Activated CD4-positive, alpha-beta T cell treated with anti-CD3 and anti-CD28 coated beads, Interleukin-2, amount 50 U/mL, for 16 hours (primary cell): ENCODE measurements around the gene VNN1.
"Not testable (repeated sequence)": the region's sequence is repeated elsewhere in the genome, so short reads cannot be mapped to it uniquely, and the experiment has no call there.

Experiments
- DNase-seq: peaks from one replicate; pipeline ENCODE4 v3.0.0-alpha.2; 2020

Gene VNN1

DNA sequence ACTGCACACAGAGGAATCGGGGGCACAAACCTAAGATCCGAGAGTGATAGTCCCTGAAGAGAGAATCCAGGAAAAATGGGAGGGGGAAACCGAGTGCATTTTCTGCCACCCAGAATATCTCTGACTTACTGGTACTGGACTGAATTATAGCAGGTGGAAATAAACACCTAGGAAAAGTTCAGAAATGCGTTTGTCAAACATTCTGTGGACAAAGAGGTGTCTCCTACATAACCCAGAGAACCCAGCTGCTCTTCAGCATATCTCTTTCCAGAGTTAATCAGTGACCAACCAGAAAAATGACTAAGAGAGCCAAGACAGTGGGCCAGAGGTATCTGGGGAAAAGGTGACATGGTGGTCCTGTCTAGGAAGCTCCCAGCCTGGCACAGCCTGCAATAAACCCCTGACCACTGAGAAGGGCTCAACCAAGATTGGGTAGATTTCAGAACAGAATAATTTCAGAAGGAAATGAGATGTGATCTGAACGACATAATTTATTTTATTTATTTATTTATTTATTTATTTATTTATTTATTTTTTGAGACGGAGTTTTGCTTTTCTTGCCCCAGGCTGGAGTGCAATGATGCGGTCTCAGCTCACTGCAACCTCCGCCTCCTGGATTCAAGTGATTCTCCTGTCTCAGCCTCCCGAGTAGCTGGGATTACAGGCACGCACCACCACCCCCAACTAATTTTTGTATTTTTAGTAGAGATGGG lies 6.0 kb upstream of the VNN1 start:
- no peak for DNase-seq

DNA sequence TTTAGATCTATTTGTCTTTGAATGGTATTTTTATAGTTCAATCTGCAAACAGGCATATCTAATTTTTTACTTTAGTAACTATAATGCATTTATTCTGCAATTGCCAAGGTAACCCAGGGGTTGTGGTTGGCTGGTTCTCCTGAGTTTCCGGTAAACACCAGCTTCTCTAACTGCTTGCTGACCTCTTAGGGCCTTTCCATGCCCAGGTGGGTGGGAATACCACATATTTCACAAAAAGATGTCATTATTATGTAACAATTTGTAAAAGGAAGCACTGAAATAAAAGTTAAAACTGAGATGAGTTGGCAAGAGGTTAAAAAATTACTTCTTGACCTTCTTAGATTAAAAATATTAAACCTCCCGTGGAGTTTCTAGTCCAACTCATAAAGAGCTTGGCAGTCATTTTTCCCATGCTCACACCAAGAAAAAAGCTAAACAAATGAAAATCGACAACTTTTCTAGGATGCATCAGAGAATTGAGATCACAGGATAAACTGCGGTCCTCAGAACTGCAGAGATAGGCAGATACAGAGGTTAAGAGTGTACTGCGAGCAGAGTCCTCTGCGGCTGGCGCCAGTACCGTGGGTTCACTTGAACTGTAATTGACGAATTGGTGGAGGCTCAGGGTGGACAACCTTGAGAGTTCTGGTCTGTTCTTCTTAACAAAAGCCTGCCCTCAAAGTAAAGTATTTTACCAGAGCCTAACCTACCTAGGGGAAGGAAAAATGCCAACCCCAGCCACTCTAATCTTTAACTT lies 2.2 kb upstream of the VNN1 start:
- DNase-seq = no peak

DNA sequence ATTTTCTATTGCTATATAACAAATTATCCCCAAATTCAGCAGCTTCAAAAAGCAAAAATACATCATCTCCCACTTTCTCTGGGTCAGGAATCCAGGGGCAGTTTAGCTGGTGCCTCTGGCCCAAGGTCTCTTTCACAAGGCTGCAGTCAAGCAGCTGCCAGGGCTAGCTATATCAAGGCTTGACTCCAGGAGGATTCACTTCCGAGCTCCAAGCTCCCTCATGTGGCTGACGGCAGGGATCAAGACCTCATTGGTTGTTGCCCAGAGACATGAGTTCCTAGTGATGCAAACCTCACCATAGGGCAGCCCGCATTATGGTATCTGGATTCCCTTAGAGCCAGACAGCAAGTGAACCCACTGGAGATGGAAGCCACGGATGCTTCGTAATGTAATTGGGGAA lies 1.3 kb upstream of the VNN1 start:
- DNase-seq = no peak

DNA sequence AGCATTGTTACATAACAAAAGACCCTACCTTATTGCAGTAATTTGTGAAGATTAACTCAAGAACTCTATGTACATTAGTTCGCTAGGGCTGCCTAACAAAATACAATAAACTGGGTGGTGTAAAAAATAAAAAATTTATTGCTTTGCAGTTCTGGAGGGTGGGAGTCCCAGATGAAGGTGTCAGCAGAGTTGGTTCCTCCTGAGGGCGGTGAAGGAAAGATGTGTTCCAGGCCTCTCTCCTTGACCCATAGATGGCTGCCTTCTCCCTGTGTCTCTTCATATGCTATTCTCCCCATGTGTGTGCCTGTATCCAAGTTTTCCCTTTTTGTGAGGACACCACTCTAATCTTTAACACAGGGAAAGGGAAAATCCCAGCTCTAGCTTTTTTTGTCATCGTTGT lies 305 bp upstream of the VNN1 start:
- no peak for DNase-seq

DNA sequence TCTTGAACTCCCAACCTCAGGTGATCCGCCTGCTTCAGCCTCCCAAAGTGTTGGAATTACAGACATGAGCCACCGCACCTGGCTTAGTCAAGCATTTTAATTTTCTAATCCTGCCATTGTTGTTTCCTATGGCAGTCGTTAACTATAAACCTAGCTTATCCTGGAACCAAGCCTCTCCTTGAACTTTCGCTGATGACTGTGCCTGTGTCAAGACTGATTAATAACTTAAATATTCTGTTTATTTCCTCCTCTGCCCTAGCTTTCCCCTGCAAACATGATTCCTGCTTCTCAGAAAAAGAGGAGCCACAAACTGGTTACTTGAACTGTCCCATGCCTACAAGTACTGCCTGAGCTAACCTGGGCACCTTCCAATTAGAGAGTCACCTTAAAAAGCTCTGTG lies 1.5 kb downstream of the VNN1 start:
- DNase-seq = no peak

DNA sequence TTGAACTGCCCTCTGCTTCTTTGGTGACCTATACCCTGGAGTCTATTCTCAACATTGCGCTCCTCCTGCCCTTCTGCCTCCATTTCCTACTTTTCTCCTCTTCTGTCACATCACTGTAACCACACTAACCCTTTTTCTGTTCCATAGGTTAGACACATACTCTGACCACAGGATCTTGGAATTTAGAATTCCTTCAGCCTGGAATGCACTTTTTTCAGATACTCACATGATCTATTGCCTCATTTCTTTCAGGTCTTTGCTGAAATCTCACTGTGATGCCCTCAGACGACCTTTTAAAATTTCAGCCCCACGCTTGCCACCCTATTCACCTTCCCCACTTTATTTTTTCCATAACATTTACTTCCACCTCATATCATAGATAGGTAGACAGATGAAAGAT lies 5.1 kb downstream of the VNN1 start:
- DNase-seq = no peak

DNA sequence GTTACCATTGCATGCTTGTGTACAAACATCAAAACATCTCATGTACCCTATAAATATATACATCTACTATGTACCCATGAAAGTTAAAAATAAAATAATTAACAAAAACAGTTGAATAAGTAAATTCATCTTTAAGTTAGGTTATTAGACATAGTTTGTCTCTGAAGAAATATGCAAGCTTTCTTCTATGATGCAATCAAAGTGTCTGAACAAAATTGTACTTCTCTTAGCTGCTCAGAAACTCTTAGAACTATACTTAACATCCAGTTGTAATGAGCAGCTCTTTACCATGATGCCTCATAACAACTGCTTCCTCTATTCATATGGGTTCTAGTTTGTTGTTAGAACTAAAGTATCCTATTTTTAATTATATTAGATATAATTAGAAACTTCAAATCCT lies 5.9 kb downstream of the VNN1 start:
- DNase-seq = no peak

DNA sequence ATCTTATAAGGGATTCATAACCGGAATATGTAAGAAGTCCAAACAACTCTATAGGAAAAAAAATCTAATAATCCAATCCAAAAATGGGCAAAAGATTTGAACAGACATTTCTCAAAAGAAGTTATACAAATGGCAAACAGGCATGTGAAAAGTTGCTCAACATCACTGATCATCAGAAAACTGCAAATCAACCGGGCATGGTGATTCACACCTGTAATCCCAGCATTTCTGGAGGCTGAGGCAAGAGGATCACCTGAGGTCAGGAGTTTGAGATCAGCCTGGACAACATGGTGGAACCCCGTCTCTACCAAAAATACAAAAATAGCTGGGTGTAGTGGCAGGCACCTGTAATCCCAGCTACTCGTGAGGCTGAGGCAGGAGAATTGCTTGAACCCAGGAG lies 7.1 kb downstream of the VNN1 start:
- not testable (repeated sequence) for DNase-seq

DNA sequence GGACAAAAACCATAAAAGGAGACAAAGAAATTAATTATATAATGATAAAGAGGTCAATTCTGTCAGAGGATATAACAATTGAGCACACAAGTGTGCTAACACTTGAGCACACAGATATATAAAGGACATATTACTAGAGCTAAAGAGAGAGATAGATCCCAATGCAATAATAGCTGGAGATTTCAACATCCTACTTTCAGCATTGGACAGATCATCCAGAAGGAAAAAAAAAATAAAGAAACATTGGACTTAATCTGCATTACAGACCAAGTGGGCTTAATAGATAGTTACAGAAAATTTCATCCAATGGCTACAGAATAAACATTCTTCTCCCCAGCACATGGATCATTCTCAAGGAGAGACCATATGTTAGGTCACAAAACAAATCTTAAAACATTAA lies 9.9 kb downstream of the VNN1 start:
- no peak for DNase-seq

DNA sequence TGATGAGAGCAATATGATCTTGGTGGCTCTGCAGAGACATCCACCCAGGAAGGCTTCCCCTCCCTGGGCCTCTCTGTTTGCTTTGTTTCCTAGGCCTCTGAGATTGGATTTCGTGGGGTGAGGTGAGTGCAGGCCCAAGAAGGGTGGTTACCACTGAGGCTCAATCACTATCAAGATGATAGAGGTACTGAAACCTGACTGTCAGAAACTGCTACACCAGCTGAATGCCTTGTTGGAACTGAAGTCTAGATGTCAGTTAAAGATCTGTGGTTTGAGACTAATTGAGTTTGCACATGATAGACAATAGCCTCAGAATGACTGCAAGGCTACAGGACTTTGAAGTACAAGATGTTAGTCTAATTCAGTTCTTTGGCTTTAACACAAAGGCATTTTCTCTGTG lies 15.2 kb downstream of the VNN1 start:
- peak; percentile 27 for DNase-seq

DNA sequence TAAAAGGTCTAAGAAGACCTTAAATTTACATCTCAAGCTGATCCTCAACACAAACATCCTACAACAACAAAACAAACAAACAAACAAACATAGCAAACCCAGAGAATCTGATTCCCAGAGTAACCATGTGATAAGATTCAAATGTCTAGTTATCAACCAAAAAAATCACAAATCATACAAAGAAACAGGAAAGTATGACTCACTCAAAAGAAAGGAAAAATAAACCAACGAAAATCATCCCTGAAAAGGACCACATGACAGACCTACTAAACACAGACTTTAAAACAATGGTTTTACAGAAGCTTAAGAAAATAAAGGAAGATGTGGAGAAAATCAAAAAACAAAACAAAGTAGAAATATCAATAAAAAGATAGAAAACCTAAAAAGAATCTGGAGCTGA lies 18.1 kb downstream of the VNN1 start:
- DNase-seq = no peak

DNA sequence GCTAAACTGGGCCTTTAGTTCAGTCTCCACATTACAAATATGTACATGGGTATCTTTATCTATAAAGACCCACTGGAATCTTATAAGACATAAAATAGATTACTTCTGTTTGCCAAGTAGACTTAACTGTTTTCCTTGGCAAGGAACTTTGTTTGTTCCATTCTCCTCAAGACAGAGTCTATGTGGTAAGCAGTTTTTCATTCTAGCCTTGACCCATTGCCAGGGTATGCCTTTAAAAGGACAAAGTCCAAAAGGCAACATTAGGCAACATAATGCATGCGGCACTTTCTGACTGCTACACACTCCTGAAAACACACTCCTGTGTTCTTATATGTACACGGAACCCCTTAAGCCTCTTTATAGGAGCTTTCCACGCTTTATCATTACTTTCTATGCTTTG lies 20.4 kb downstream of the VNN1 start:
- DNase-seq = no peak

DNA sequence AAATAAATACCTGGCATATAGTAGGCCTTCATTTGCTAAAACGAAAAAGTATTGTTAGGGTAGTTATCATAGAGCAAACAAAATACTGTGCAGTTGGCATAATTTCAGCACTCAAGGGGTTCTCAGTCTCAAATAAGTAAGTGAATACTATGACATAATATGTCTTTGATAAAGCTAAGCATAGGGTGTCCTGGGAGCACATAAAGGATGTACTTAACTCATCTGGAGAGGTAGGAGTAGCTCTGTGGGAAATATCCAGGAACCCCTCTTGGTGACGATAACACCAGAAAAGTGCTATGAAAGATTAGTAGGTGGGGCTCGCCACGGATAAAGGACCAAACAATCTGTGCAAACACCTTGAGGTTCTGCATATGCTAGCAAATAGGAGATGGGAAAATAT lies 23.2 kb downstream of the VNN1 start:
- no peak for DNase-seq

DNA sequence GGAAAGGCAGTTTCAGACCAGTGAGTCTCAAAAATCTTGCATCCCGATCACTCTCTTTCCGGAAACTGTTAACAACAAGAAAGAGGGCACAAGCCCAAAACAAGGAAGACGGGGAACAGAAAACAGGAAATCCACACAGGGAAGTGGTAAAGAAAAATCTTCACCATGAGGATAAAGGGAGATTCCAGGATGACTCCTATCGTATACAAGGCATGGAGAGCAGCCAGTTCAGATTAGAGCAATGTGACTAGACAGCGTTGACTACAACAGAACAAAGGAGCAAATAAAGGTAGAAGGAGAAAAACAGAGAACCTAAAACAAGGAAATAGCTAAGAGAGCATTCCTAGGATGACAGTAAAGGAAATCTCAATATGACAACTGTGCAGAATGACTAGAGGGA lies 26.5 kb downstream of the VNN1 start:
- DNase-seq = no peak

DNA sequence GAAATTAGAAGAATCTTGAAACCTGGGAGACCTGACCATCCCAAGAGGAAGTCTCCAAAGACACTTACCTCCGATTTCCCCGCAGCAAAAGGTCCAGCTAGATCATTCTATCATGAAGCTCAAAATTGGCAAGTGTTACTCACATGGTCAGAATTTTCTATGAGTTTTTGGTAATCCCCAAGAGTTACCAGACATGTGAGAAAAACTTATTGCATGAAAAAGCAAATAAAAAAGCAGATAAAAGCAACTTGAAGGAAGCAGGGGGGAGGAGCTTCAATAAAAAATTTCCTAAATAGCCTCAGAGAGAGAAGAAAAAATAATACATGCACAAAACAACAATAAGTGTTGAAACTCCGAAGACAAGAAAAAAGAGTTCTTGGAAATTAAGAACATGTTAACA lies 27.3 kb downstream of the VNN1 start:
- no peak for DNase-seq

DNA sequence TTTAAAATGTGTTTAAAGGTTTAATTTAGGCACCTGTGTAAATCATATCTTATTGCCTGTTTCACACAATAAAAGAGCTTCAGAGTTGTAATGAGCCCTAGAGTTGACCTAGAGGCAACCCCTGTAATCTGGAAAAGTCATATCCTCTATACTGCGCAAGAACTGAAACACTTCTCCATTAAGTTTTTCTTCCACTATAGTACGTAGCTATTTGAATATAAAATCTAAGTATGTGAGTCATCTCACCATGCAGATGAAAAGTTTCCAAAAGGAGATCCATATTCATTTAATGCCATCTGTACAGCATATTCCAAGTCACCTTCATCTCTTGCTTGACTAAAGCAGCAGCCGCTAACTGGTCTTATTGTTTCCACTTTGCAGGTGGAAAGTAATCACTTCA lies 28.8 kb downstream of the VNN1 start:
- DNase-seq = no peak

DNA sequence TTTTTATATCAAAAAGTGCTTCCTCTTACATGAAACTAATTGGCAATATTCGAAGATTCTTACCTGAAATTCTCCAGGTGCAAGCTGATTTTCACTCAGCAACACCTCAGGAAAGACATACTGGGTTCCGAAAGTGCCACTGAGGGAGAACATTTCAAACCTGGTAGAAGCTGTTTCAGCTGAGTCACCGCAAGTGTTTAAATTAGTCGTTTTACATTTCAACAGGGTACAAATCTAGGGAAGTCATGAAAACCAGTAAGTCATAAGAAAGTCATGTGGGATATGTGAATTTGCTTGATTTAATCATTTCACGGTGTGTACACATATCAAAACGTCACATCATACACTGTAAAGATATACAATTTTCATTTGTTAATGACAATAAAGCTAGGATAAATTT lies 29.6 kb downstream of the VNN1 start:
- DNase-seq = no peak

DNA sequence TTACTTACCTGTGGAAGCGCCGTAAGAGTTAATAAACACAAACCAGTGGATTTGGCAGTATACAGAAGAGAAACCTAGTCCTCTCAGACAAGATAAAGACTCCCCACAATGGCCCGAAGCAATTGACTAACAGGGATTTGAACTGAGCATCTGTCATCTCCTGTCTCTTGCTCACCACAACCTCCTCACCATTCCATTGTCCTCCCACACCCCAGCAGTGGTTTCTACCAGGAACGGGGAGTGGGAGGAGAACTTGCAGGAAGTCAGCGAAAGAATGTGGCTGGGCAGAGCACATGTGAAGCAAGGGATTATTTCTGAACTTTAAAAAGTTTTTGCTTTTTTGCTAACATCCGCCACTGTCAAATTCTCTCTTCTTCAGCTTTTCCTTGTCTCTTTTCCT lies 30.3 kb downstream of the VNN1 start:
- no peak for DNase-seq

DNA sequence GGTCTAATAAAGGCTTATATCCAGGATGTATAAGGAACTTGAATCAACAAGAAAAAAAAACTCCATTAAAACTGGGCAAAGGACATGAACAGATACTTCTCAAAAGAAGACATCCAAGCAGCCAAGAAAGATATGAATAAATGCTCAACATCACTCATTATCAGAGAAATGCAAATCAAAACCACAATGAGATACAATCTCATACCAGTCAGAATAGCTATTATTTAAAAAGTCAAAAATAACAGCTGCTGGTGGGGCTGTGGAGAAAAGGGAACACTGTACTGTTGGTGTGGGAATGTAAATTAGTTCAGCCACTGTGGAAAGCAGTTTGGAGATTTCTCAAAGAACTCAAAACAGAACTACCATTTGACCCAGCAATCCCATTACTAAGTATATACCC lies 34.8 kb downstream of the VNN1 start:
- DNase-seq = peak; percentile 19

DNA sequence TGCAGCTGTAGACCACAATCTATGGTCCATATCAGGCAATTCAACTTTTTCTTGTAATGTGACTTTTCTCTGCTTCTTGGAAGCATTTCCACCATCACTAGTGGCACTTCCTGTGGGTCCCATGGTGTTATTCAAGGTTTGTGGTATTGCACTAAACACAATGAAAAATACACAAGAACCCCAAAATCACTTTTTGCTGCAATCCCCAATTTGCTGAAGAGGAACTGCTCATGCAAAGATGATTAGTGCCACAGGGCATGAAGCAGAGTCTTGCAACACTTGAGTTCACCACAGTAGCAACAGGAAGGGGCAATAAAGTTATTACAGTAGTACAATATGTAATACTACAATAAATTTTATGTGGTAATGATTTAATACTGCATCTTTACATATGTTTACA lies 38.1 kb downstream of the VNN1 start:
- DNase-seq = peak; percentile 3

DNA sequence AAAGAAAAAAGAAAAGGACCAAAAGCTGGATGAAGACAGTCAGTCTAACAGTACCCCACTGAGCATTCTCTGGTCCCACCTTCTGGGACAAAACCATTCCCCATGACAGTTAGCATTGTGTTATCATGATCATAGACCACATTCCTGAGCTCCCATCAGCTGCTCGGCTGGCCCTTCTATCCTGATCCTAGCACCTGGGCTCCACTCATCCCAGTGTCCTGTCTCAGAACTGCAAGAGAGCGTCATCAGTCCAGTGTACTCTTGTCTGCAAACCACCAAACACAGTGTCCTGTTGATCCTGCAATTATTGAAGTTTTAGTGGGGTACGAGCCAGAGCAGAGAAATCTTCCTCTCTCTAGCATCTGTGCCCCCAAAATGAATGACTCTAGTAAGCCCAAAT lies 38.9 kb downstream of the VNN1 start:
- no peak for DNase-seq

DNA sequence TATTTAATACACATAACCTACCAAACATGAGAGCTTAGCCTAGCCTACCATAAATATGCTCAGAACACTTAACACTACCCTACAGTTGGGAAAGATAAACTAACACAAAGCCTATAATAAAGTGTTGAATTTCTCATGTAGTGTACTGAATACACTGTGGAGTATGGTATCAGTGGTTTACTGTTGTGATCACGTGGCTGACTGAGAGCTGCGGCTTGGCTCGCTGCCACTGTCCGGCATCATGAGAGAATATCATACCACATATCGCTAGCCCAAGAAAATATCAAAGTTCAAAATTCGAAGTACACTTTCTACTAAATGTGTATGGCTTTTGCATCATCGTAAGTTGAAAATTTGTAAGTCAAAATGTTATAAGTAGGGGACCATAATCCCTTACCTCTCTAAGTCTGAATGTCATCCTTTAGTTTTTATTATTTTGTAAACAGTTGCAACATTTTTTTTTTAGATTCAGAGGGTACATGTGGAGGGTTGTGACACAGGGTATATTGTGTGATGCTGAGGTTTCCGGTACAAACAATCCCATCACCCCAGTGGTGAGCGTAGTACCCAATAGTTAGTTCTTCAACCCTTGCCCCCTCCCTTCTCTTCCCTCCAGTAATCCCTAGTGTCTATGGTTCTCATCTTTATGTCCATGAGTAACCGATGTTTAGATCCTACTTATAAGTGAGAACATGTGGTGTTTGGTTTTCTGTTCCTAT lies 40.3 kb downstream of the VNN1 start:
- DNase-seq = no peak

DNA sequence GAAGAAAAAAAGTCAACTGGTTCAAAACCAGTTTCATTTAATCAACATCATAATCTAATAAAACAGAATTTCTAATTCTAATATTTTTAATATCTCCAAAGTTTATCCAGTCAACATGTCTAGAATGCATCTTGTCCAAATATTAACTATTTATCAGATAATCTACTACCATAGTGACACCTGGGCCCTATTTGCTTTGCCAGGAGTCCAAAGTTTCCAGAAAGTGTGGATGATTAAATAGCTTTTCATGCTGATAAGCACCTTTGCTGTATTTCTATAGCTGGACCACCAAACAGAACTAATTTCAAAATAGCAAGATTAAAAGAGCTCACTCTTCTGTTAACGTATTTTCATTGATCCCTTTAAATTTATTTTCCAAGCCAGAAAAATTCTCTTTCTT lies 42.6 kb downstream of the VNN1 start:
- no peak for DNase-seq

DNA sequence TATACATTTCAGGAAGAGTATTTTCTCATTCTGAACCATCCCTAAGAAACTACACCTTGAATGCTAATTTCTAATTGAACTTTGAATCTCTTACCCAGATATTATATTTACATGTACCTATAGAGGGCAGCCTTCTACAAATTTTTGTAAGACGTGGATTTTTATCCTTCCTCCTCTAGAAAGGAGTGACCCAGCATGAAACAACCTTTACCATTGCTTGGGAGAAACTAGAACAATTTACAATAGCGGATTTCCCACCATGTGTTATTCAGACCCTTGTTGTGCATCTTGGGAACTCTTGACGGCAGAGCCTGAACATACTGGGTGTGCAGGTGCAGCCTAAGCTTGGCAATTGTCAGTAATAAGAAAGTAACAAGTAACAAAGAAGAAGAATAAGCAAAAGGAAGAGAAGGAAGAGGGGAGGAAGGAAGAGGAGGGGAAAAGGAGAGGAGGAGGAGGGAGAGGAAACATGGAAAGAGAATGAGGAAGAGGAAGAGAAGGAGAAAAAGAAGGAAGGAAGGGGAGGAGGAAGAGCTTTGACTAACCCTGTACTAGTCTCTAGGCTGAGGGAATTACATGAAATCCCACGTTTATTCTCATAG lies 44.1 kb downstream of the VNN1 start:
- DNase-seq = peak; percentile 56
